ENCODE results near the gene HK1.
"Not testable (repeated sequence)": the region's sequence is repeated elsewhere in the genome, so short reads cannot be mapped to it uniquely, and the experiment has no call there.

HK1 gene

GRCh38 chr10:69308304-69308703, 30.0 kb downstream of the HK1 start:
- DNase-seq: not testable (repeated sequence)

DNA sequence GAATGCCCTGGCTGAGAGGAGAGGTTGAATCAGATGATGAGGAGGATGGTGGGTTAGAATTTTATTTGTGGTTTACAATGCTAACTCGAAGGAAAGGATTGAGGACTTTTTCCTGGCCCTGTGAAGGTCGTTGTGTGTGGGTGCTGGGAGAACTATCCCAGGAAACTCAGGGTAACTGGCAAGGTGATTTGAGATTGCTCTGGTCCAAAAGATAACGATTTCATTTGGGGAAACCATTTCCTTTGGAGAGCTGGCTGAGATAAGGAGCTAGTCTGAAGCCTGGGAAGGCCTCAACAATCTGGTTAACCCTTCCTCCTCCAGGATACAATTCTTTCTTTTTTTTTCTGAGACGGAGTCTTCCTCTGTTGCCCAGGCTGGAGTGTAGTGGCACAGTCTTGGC, 33.0 kb downstream of the HK1 start:
- no peak for DNase-seq

DNA sequence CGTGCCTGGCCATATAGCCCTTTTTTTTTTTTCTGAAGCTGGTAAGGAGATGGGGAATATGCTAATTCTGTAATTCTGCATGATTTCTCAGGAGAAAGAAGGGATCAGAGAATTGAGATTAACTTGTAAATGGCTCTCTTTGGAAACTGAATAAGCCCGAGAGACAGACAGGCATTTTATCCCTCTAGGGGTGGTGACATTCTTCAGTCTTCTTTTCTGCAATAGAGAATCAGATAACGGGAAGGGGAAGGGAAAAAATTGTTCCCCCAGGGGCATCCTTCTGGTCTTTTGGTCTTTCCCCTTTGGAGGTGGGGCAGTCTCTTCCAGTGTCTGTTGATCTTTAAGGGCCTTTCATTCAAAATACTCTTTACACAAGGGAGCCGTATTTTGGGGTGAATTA, 34.2 kb downstream of the HK1 start:
- DNase-seq: no peak

DNA sequence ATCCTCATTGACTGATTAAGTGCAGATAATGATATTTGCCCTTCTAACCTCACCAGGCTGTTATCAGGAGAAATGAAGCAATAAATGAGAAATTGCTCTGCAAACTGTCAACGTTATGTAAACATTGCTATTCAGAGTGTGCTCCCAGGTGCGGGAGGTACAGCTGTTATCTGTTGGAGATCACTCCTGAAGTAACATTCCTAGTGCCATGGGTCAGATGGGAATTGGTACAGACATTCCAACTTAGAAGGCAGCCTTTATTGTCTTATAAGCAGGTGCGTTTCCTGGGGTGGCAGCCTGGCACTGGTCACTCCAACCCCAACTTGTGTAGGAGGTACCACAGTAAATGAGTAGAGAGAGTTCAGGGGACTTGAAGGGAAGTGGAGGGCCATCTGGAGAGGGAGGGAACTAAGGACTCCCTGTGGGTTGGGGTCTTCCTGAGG, 36.8 kb downstream of the HK1 start:
- no peak for DNase-seq

GRCh38 chr10:69315610-69316312, 37.5 kb downstream of the HK1 start:
- no peak for DNase-seq

DNA sequence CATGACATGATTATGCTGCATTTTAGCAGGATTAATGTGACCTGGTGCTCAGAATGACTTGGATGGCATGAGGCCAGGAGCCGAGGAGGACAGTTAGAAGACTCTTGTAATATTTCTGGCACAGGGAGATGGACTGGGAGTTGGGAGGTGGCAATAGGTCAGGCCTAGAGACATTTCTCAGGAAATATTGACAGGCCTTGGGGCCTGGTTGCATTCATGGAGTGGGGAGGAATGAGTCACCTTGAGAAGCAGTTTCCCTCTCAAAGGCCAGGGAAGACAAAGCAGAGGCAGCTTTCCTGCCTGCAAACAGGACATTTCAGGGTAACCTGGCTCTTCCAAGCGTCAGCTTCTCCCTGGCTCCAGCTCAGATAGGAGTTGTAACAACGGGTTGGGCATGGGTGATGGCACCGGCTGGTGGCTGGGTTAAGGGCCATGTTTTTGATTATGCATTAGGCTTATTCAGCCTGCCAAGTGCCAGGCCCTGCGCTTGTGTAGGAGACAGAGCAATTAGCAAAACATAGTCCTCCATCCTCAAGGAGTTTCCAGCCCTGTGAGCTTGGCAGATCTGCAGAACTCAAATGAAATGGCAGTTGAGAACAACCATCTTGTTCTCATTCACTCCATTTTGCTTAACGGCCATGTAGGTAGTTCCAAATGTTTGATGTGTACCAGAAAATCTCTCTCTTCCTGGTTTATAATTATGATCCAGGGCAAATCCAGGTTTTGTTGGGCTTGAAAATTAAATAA, 38.2 kb downstream of the HK1 start:
- no peak for DNase-seq

- no peak for DNase-seq
Observed at GRCh38 chr10:69317175-69317604, 38.9 kb downstream of the HK1 start.

- no peak for DNase-seq
Observed at GRCh38 chr10:69317626-69318105, 39.4 kb downstream of the HK1 start.

GRCh38 chr10:69318106-69318866, 40.0 kb downstream of the HK1 start:
- peak; percentile 96 for DNase-seq

DNA sequence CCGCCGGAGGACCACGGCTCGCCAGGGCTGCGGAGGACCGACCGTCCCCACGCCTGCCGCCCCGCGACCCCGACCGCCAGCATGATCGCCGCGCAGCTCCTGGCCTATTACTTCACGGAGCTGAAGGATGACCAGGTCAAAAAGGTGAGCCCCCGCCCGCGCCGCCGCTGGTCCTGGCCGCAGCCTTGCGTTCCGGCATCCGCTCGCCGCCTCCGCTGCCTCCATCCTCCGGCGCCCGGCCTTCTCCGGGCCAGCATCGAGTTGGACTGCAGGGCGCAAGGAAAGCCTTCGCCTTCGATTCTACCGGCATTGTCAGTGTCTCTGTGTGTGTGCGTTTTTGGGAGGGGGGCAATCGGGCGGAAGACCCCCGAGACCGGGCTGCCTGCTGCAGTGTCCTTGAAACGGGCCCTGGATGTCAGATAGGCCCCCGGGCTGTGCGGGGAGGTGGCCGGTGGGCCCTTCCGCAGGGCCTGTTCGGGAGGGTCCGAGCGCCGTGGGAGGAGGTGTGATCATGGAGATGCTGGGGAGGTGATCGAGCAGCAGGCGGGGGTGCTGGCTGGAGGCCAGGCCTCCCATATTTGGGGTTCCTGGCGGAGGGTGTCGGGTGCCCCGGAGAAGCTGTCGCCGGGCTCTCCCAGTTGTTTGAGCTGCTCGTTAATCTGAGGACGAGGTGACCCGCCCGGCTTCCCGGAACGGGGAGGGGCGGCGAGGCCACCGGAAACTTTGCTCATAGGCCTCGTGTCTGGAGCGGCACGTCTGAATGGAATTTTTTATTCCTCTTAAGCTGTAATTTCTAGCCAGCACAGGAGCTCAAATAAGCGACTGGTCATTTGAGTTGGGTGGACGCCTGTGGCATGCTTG, 40.8 kb downstream of the HK1 start:
- DNase-seq: no peak

- no peak for DNase-seq
Observed at GRCh38 chr10:69319841-69320316, 41.6 kb downstream of the HK1 start.

- DNase-seq: no peak
Observed at GRCh38 chr10:69320521-69320920, 42.2 kb downstream of the HK1 start.

DNA sequence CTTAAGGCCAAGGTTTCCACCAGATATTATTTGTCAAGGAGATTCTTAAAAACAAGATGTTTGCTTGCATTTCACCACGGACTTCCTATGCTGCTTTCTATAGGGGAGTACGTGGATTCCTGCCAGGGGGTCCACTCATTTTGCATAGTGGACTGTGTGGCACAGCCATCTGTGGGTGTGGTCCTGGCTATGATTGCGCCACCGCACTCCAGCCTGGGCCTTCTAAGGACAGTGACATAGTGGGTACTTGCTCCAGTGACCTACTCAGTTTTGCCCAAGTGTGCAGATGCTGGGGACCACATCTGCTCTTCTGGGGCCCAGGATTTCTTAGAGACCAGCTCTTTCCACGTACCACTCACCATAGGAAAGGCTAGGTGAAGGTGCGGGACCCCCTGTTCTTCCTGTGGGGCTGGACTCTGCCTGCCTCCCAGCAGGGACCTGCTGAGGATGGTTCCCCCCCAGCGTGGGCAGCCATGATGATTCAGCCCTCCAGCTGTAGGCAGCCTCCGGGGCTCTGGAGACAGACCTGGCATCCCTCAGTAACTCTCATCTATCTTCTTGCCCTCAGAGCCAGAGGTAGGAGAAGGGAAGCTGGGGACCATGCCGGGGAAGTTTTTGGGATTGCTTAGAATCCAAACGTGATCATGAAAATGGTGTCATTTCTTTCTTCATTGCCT, 42.9 kb downstream of the HK1 start:
- DNase-seq: no peak

GRCh38 chr10:69321865-69322264, 43.6 kb downstream of the HK1 start:
- no peak for DNase-seq

DNA sequence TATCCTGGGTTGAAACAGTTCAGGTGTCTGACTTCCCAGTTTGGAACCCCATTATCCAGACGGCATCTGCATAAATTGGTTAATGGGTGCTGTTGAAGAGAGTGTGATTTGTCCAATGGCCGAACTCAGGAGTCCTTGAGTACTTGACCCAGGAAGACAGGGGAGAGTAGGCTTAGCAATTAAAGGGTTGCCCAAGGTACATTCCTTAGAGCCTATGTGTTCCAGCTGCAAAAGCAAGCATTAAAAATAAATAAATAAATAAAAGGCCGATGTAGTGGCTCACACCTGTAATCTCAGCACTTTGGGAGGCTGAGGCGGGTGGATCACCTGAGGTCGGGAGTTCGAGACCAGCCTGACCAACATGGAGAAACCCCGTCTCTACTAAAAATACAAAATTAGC, 44.0 kb downstream of the HK1 start:
- not testable (repeated sequence) for DNase-seq

- DNase-seq: no peak
Observed at GRCh38 chr10:69323622-69324021, 45.3 kb downstream of the HK1 start.

DNA sequence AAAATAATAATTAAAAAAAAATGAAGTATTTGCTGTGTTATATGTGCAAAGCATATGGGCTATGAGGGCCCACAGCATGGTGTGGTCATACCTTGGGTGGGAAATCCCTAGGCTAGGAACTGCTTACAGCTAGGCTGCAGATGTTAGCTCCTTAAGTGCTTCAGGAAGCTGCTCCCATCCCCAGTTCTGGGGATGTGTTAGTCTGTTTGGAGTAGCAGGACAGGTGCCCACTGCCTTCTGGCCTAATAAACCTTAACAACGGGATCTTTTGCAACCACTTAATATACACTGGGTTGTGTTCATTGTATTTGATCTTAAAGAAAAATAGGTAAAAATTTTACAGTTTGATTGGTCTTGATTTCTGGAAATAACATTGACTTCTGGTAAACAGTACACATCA, 46.3 kb downstream of the HK1 start:
- DNase-seq: no peak

DNA sequence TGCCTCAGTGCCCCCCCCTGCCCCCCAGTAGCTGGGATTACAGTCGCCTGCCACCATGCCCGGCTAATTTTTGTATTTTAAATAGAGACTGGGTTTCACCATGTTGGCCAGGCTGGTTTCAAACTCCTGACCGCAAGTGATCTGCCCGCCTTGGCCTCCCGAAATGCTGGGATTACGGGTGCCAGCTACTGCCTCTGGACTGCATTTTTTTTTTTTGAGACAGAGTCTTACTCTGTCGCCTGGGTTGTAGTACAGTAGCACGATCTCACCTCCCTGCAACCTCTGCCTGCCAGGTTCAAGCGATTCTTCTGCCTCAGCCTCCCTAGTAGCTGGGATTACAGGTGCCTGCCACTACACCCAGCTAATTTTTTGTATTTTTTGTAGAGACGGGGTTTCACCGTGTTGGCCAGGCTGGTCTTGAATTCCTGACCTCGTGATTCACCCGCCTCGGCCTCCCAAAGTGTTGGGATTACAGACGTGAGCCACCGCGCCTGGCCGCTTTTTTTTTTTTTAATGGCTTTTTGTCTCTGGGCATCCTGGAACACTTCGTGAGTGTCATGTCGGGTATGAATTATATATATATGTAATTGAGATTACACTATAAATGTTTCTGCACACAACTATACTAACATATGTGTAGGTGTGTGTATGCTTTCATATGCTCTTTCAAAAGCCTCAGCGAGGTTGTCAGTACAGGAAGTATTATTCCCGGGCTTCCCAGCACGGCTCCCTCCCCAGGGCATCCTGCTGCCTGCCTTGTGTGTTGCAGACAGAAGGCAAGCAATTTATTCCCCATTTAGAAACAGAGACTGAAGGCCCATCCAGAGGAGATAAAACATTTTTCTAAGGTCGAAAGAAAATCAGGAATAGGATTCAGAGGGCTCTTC, 47.6 kb downstream of the HK1 start:
- not testable (repeated sequence) for DNase-seq

GRCh38 chr10:69326692-69327091, 48.4 kb downstream of the HK1 start:
- DNase-seq: no peak
